Lung (tissue), 12 donors: ENCODE results near the gene TEX22. TPM values are rescaled to one million over a fixed set of nuclear protein-coding genes. Genes with fewer than 3 reads are reported as not detected.

Experiments
- ATAC-seq: fragments of 200-7000 bp; cut with Tn5 transposase; one replicate; pipeline ENCODE4 v1.9.1; 2020; ENCODE audit warnings: moderate number of reproducible peaks; ENCODE audit not compliant: insufficient read depth, low FRiP score
- DNase-seq, 3 donors: peaks; one replicate each; pipeline ENCODE4 v3.0.0-alpha.2; 2013 to 2017
- H3K27ac ChIP-seq, 2 donors: one replicate each; pipeline ENCODE4 v1.5.1; 2013; ENCODE audit warnings: mild to moderate bottlenecking in 2 of 2, moderate library complexity in 2 of 2, control low read depth in 1 of 2, inconsistent platforms in 1 of 2, low read depth in 1 of 2, low read length in 1 of 2
- H3K27me3 ChIP-seq, 3 donors: one replicate each; pipeline ENCODE4 v1.5.1; 2013; ENCODE audit warnings: low read length in 2 of 3; ENCODE audit not compliant: control insufficient read depth in 3 of 3, insufficient read depth in 3 of 3
- H3K36me3 ChIP-seq, 4 donors: one replicate each; pipeline ENCODE4 v1.5.1; 2013; ENCODE audit warnings: low read length in 4 of 4, mild to moderate bottlenecking in 1 of 4, moderate library complexity in 1 of 4; ENCODE audit not compliant: control insufficient read depth in 4 of 4, insufficient read depth in 4 of 4
- H3K4me1 ChIP-seq, 5 donors: one replicate each; pipeline ENCODE4 v1.5.1; 2013; ENCODE audit warnings: low read length in 5 of 5, mild to moderate bottlenecking in 2 of 5, moderate library complexity in 1 of 5; ENCODE audit not compliant: control insufficient read depth in 5 of 5, insufficient read depth in 5 of 5
- H3K4me3 ChIP-seq: one replicate; pipeline ENCODE4 v1.5.1; 2013; ENCODE audit warnings: mild to moderate bottlenecking, control low read depth, moderate library complexity
- H3K9ac ChIP-seq, 2 donors: one replicate each; pipeline ENCODE4 v1.5.1; 2013; ENCODE audit warnings: low read length in 2 of 2, control low read depth in 1 of 2; ENCODE audit not compliant: insufficient read depth in 1 of 2
- H3K9me3 ChIP-seq, 4 donors: one replicate each; pipeline ENCODE4 v1.5.1; 2013; ENCODE audit warnings: low read length in 3 of 4, mild to moderate bottlenecking in 1 of 4, moderate library complexity in 1 of 4; ENCODE audit not compliant: control insufficient read depth in 4 of 4, insufficient read depth in 3 of 4
- WGBS, 2 donors: extraction: QIAGEN DNeasy Blood & Tissue Kit; methylation state at CpG; one replicate each; pipeline ENCODE4 v1.1.7; 2013; 5-methylcytosine and 5-hydroxymethylcytosine counted together
- polyA plus RNA-seq, 2 donors: library from polyadenylated mRNA; stranded (reverse); fragments of 200-250 nt; gene quantifications; one replicate each; pipeline ENCODE4 v1.2.1, GENCODE V29; 2013
- total RNA-seq, 2 donors: library from RNA; depleted of rRNA in 1 of 2; stranded (reverse); fragments of >200 nt in 1 of 2; gene quantifications; one replicate each; pipeline ENCODE4 v1.2.1, GENCODE V29; 2014 to 2021
- TF ChIP-seq, protein P1 (sequence below): IDR thresholded peaks from 2 replicates; pipeline ENCODE4 v1.5.1; 2012; ENCODE audit warnings: mild to moderate bottlenecking; ENCODE audit errors: control extremely low read depth, extremely low read depth
- donor health status: control.
- donor health status: control.
- donor health status: Bipolar disorder and iron deficiency.
- donor health status: healthy.
- donor health status: DM: yes; HTN: yes; CAD: no.

Gene TEX22
- total and polyA plus RNA-seq, 4 donors, result 0.17 to 2.1 (median 0.29) TPM

GRCh38 chr14:105365101-105365500 lies 33.2 kb upstream of the TEX22 start:
- Histone ChIP-seq H3K4me3 (no peak overlapping the region), H3K9ac (no peak overlapping the region), H3K4me1 (peaks cover 0 to 6% (median 0%) of the 10 kb centered on the region in 5 donors), H3K36me3 (peaks cover 0 to 34% (median 9%) of the 10 kb centered on the region in 4 donors), H3K9me3 (no peaks in the 10 kb centered on the region), H3K27ac (no peak overlapping the region), H3K27me3 (no peaks in the 10 kb centered on the region)
- ATAC-seq (no peak), DNase-seq (no peak)
- 94% methylated on average over 10 to 11 of the region's 11 CpGs for WGBS, 2 donors
- TF ChIP-seq, protein P1, sequence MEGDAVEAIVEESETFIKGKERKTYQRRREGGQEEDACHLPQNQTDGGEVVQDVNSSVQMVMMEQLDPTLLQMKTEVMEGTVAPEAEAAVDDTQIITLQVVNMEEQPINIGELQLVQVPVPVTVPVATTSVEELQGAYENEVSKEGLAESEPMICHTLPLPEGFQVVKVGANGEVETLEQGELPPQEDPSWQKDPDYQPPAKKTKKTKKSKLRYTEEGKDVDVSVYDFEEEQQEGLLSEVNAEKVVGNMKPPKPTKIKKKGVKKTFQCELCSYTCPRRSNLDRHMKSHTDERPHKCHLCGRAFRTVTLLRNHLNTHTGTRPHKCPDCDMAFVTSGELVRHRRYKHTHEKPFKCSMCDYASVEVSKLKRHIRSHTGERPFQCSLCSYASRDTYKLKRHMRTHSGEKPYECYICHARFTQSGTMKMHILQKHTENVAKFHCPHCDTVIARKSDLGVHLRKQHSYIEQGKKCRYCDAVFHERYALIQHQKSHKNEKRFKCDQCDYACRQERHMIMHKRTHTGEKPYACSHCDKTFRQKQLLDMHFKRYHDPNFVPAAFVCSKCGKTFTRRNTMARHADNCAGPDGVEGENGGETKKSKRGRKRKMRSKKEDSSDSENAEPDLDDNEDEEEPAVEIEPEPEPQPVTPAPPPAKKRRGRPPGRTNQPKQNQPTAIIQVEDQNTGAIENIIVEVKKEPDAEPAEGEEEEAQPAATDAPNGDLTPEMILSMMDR, result no peak

DNA sequence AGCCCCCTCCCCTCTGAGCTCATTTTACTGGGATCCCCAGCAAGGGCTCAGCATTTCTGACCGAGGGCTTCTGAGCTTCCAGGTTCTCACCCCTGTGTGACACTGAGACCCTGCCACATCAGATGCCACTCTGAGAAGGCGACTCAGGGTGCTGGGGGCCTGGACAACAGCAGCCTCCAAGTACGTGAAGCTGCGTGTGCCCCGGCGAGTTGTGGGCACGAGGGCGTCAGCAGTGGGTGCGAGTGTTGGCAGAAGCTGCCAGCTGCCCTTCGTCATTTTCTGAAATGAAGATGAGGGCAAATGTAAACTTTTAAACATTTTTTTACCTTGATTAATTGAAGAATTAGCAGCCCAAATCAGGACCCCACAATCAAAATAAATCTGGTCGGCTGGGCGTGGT lies 32.7 kb upstream of the TEX22 start:
- Histone ChIP-seq H3K27ac (no peak overlapping the region), H3K4me1 (peaks cover 0 to 6% (median 0%) of the 10 kb centered on the region in 5 donors), H3K36me3 (peaks cover 0 to 32% (median 8%) of the 10 kb centered on the region in 4 donors), H3K4me3 (no peak overlapping the region), H3K27me3 (no peaks in the 10 kb centered on the region), H3K9ac (no peak overlapping the region), H3K9me3 (no peaks in the 10 kb centered on the region)
- DNase-seq, result no peak
- no peak for ATAC-seq
- TF ChIP-seq, protein P1, result no peak
- 96 to 98% methylated on average over 12 of the region's 12 CpGs for WGBS, 2 donors

- no peak overlapping the region for H3K9ac ChIP-seq
- H3K4me1 ChIP-seq, result peaks cover 0 to 6% (median 0%) of the 10 kb centered on the region in 5 donors
- WGBS, 2 donors, result 93 to 95% methylated on average over 22 to 23 of the region's 23 CpGs
- no peak overlapping the region for H3K27ac ChIP-seq
- H3K4me3 ChIP-seq, result no peak overlapping the region
- no peaks in the 10 kb centered on the region for H3K9me3 ChIP-seq
- peaks cover 0 to 28% (median 5%) of the 10 kb centered on the region in 4 donors for H3K36me3 ChIP-seq
- H3K27me3 ChIP-seq, result no peaks in the 10 kb centered on the region
- TF ChIP-seq, protein P1, result no peak
- DNase-seq (no peak), ATAC-seq (no peak)
Measured at GRCh38 chr14:105366386-105367074, 31.8 kb upstream of the TEX22 start.
